K562 (cell line): Measurements from ENCODE around the gene STARD6. TPM values are rescaled to one million over a fixed set of nuclear protein-coding genes. Genes with fewer than 3 reads are reported as not detected.

Experiments used
- ATAC-seq: fragments of 200-7000 bp; cut with Tn5 transposase; 3 replicates; pipeline ENCODE4 v1.9.1; 2020; ENCODE audit warnings: moderate library complexity
- BruUV-seq: library from RNA; stranded (reverse); fragments of 400-500 nt; replicated peaks from 2 replicates; lab custom pipeline; 2021; lab: Mats Ljungman, UMichigan
- CTCF ChIA-PET: fragments of 300-600 bp; formaldehyde crosslinking; extraction: SDS; loops from one replicate; lab custom pipeline; 2021; ENCODE audit warnings: low intra/inter-chr PET ratio; lab: Yijun Ruan, JAX
- POLR2A ChIA-PET: fragments of 300-600, 350-650 bp; sonication (Branson Sonifier 250); formaldehyde crosslinking; extraction: SDS; loops from one replicate; lab custom pipeline; 2021; ENCODE audit warnings: antibody characterized with exemption, inconsistent platforms; lab: Yijun Ruan, JAX
- DNase-seq, 4 experiments: peaks; one replicate each; pipeline versions ENCODE4 v3.0.0 to v3.0.0-alpha.2; 2011 to 2018; ENCODE audit warnings: low spot score in 3 of 4, mixed read lengths in 3 of 4; ENCODE audit errors: extremely low read depth in 1 of 4
- FAIRE-seq: peaks from 2 replicates; lab custom pipeline; 2011; peaks lifted over from hg19 to GRCh38; lab: Jason Lieb, UNC
- H2AFZ ChIP-seq: 2 replicates; pipeline ENCODE4 v1.6.0; 2011; ENCODE audit warnings: low read depth, low read length, control low read depth, inconsistent platforms
- H3K27ac ChIP-seq: fragments of 200-600 bp; 3 replicates; pipeline ENCODE4 v1.8.0; 2011; ENCODE audit warnings: low read depth, mild to moderate bottlenecking, control low read depth, inconsistent platforms, low read length, moderate library complexity, mixed read lengths; ENCODE audit errors: extremely low read depth
- H3K27me3 ChIP-seq, 2 experiments: fragments of 300-600 bp in 1 of 2; 2 replicates in 1 of 2; 3 replicates in 1 of 2; pipeline versions ENCODE4 v1.6.0 to v1.8.0; 2011; ENCODE audit warnings: inconsistent platforms in 2 of 2, low read length in 2 of 2, mild to moderate bottlenecking in 1 of 2, mixed read lengths in 1 of 2, moderate library complexity in 1 of 2; ENCODE audit not compliant: control insufficient read depth in 2 of 2, insufficient read depth in 2 of 2
- H3K36me3 ChIP-seq: fragments of 300-600 bp; 3 replicates; pipeline ENCODE4 v1.8.0; 2011; ENCODE audit warnings: mild to moderate bottlenecking, low read length, inconsistent platforms; ENCODE audit not compliant: control insufficient read depth, insufficient read depth
- H3K4me1 ChIP-seq, 2 experiments: fragments of 200-600 bp in 1 of 2; replicated peaks in 1 of 2; 2 replicates in 1 of 2; 3 replicates in 1 of 2; pipeline versions ENCODE4 v1.5.1 to v1.8.0; 2011; ENCODE audit warnings: inconsistent platforms in 2 of 2, low read length in 2 of 2, mild to moderate bottlenecking in 1 of 2, mixed read lengths in 1 of 2, moderate library complexity in 1 of 2; ENCODE audit not compliant: control insufficient read depth in 2 of 2, insufficient read depth in 2 of 2
- H3K4me2 ChIP-seq: 2 replicates; pipeline ENCODE4 v1.6.1; 2011; ENCODE audit warnings: low read length, control low read depth, inconsistent platforms, mixed read lengths; ENCODE audit not compliant: insufficient read depth
- H3K4me3 ChIP-seq: fragments of 200-600 bp; sonication (generic), shearing (Covaris generic); 2 replicates; pipeline ENCODE4 v1.5.1; 2016; ENCODE audit warnings: control low read depth, inconsistent platforms
- H3K79me2 ChIP-seq: fragments of 200-600 bp; 3 replicates; pipeline ENCODE4 v1.8.0; 2011; ENCODE audit warnings: low read length, inconsistent platforms; ENCODE audit not compliant: control insufficient read depth, insufficient read depth
- H3K9ac ChIP-seq, 2 experiments: 2 replicates each; pipeline versions ENCODE4 v1.6.0 to v1.6.1; 2011; ENCODE audit warnings: low read depth in 2 of 2, low read length in 2 of 2, control low read depth in 1 of 2, inconsistent platforms in 1 of 2, mild to moderate bottlenecking in 1 of 2, mixed read lengths in 1 of 2; ENCODE audit not compliant: insufficient read depth in 1 of 2
- H3K9me1 ChIP-seq: one replicate; pipeline ENCODE4 v1.6.0; 2011; ENCODE audit warnings: inconsistent platforms, mild to moderate bottlenecking, low read length, moderate library complexity; ENCODE audit not compliant: control insufficient read depth, insufficient read depth
- H3K9me3 ChIP-seq: replicated peaks from 2 replicates; pipeline ENCODE4 v1.5.1; 2011; ENCODE audit warnings: low read depth, low read length, inconsistent platforms; ENCODE audit not compliant: control insufficient read depth, insufficient read depth
- H4K20me1 ChIP-seq: replicated peaks from 2 replicates; pipeline ENCODE4 v1.6.1; 2011; ENCODE audit warnings: low read length, inconsistent platforms, mixed read lengths; ENCODE audit not compliant: control insufficient read depth, insufficient read depth
- CCNT2 ChIP-seq: IDR thresholded peaks from 2 replicates; pipeline ENCODE4 v1.6.1; 2011; ENCODE audit warnings: borderline replicate concordance, low read depth, mild to moderate bottlenecking, moderate library complexity, mixed read lengths, low read length; ENCODE audit not compliant: insufficient read length; ENCODE audit errors: extremely low read depth
- CHD2 ChIP-seq: IDR thresholded peaks from 2 replicates; pipeline ENCODE4 v1.6.1; 2011; ENCODE audit warnings: low read depth, low read length
- GTF2A2 ChIP-seq: IDR thresholded peaks from 2 replicates; pipeline ENCODE4 v1.6.1; 2016; ENCODE audit warnings: mild to moderate bottlenecking, missing genetic modification characterization, missing compliant biosample characterization
- NFIX ChIP-seq: fragments of 250-450 bp; sonication (Bioruptor Pico); IDR thresholded peaks from 2 replicates; pipeline ENCODE4 v1.4.0; 2020; ENCODE audit warnings: low read depth, mild to moderate bottlenecking, moderate library complexity
- SPI1 ChIP-seq: IDR thresholded peaks from 2 replicates; pipeline ENCODE4 v1.6.1; 2011; ENCODE audit warnings: low read depth, low read length, control low read depth, borderline replicate concordance
- TRIM25 ChIP-seq: fragments of 450-650 bp; IDR thresholded peaks from 2 replicates; pipeline ENCODE4 v1.7.0; 2016; ENCODE audit warnings: borderline replicate concordance
- ZBTB40 ChIP-seq, 2 experiments: fragments of 450-650 bp in 1 of 2; sonication (generic) in 1 of 2; formaldehyde crosslinking in 1 of 2; IDR thresholded peaks; 2 replicates each; pipeline versions ENCODE4 v1.7.1 to v1.9.0; 2016 to 2022; ENCODE audit warnings: inconsistent platforms in 1 of 2, mild to moderate bottlenecking in 1 of 2, missing genetic modification reagents in 1 of 2
- ZEB2 ChIP-seq: fragments of 450-650 bp; IDR thresholded peaks from 2 replicates; pipeline ENCODE4 v1.6.1; 2016
- ZNF224 ChIP-seq: sonication (generic); formaldehyde crosslinking; IDR thresholded peaks from 2 replicates; pipeline ENCODE4 v1.8.0; 2022; ENCODE audit warnings: mild to moderate bottlenecking, missing genetic modification reagents
- in situ Hi-C: fragments of 300-500 bp; cut with MboI; formaldehyde crosslinking; loops from 4 replicates; pipeline ENCODE4 v1.15.0; 2018; ENCODE audit warnings: inconsistent platforms, mixed read lengths
- intact Hi-C: fragments of 100-400 bp; cut with micrococcal nuclease; formaldehyde crosslinking; loops from 2 replicates; pipeline ENCODE4 v1.14.2; 2022
- polyA plus RNA-seq, 8 experiments: library from polyadenylated mRNA; depleted of rRNA in 4 of 8; stranded (reverse) in 5 of 8; unstranded in 3 of 8; fragments of >200 nt; fragmentation: Nextera tagmentation in 2 of 8; fragmentation: Illumina TruSeq in 1 of 8; extraction: Ambion mirVana in 2 of 8; extraction: Trizol in 1 of 8; gene quantifications; 2 replicates each; pipeline versions ENCODE4 v1.2.1 to v1.2.3, GENCODE V29; 2011 to 2014; ENCODE audit warnings: inconsistent platforms in 1 of 8, missing spikeins in 1 of 8
- total RNA-seq, 7 experiments: library from RNA; depleted of rRNA in 6 of 7; stranded (reverse); fragments of >200 nt in 6 of 7; fragmentation: Illumina TruSeq in 2 of 7; extraction: Trizol in 2 of 7; gene quantifications; 2 replicates each; pipeline versions ENCODE4 v1.2.1 to v1.2.3, GENCODE V29; 2011 to 2021; ENCODE audit warnings: low replicate concordance in 1 of 7

STARD6 gene
- total and polyA plus RNA-seq, 9 of the 15 experiments (the other 6 are each of a cell fraction or from before 2014, with no cell fraction given) = 0.11 to 0.15 TPM; not detected in 7

GRCh38 chr18:54323970-54324369, 33.7 kb downstream of the STARD6 start (continued):
- TF ChIP-seq TRIM25 = no peak
- TF ChIP-seq CHD2 = no peak
- TF ChIP-seq ZEB2 = no peak
- no peak for TF ChIP-seq GTF2A2
- no peak for TF ChIP-seq CCNT2

- no peak overlapping the region for H3K4me3 ChIP-seq
- DNase-seq (no peak), FAIRE-seq (no peak), ATAC-seq (no peak)
- H3K27me3 ChIP-seq = no peaks in the 10 kb centered on the region
- CTCF ChIA-PET = no interaction called here
- in situ Hi-C loops (no loop called here), intact Hi-C loops (no loop called here)
- no peaks in the 10 kb centered on the region for H3K4me1 ChIP-seq
- H3K36me3 ChIP-seq = no peaks in the 10 kb centered on the region
- H3K9me3 ChIP-seq = no peaks in the 10 kb centered on the region
- no peak overlapping the region for H3K9ac ChIP-seq
- no TSS peak for BruUV-seq
- no peaks in the 10 kb centered on the region for H4K20me1 ChIP-seq
- no peaks in the 10 kb centered on the region for H3K9me1 ChIP-seq
- no peak overlapping the region for H3K27ac ChIP-seq
- H3K4me2 ChIP-seq = no peak overlapping the region
- no peaks in the 10 kb centered on the region for H3K79me2 ChIP-seq
- H2AFZ ChIP-seq = no peak overlapping the region
- POLR2A ChIA-PET = interaction anchor here (1.1 kb wide), 1 partner anchor 15 kb away, joined by 3 read pairs; no protein-coding TSS in a partner anchor
- TF ChIP-seq NFIX (CRISPR knock-in tag) (no peak), ZBTB40 (IDR thresholded peaks at IDR 0.05) (no peak), ZBTB40 (CRISPR knock-in tag; IDR thresholded peaks at IDR 0.05) (no peak), ZNF224 (CRISPR knock-in tag) (no peak), SPI1 (no peak)
Observed at GRCh38 chr18:54323561-54323960, 34.1 kb downstream of the STARD6 start.
